AG09319 (cell line): ENCODE measurements around the gene COG7.
"Not testable (repeated sequence)": the region's sequence is repeated elsewhere in the genome, so short reads cannot be mapped to it uniquely, and the experiment has no call there.

Experiments used
- DNase-seq: peaks from one replicate; pipeline ENCODE4 v3.0.0-alpha.2; 2010; ENCODE audit warnings: low read depth; ENCODE audit errors: extremely low read depth
- CTCF ChIP-seq: IDR thresholded peaks from 2 replicates; pipeline ENCODE4 v1.5.1; 2011; ENCODE audit warnings: low read depth, mild to moderate bottlenecking, inconsistent platforms, low read length, moderate library complexity

Gene COG7

DNA sequence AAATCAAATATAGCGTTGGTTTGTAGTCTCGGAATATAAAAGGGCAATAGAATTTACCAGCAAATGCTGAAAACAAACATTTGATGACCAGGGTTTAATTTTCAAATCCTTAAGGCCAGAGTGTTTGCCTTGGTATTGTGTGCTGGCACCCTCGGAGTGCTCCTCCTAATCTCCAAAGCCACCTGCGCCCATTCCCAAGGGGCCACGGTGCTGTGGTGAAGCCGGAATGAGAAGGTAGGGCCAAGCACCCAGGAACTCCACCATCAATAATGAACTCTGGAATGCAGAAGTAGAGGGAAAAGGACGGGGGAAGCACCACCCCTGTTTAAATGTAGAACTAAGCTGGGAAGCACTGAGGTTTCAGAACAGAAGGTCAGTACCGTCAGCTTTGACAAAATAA, 51.9 kb downstream of the COG7 start:
- no peak for TF ChIP-seq CTCF
- DNase-seq: no peak

- DNase-seq: not testable (repeated sequence)
Observed at GRCh38 chr16:23400447-23400846, 52.5 kb downstream of the COG7 start.

DNA sequence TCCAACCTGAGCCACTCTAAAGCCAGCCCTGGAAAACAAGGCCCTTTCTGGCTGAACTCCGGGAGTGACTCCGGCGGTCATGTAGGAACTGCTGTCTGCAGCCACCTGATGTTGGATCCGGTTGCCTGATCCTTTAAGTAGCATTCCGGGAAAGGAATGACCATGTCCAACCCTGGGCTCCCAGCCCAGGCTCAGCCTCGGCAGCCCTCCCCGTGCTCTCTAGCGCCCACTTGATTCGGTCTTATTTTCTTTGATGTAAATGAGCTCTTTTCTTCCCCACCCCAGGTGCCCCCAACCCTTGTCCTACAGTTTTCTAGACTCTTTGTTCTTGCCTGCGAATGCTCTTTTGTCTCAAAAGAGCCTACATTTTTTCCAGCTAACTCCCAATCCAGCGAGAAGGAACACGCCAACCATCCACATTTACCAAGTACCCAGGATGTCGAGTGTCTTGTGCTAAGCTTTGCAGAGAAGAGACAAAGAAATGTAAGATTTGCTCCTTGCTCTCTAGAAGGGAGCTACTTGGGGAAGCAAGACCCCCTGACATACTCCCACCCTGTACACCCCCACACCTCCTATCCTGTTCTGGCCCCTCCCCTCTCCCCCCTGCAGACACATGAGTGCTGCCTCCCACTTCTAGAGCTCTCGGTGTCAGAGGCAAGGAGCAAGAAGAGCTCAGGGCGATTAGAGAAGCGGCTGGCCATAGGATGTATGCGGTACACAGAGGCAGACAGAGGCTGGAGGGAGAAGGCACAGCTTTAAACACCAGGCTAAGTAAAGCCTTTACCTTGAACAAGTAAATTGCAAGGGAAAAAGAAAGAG, 53.8 kb downstream of the COG7 start:
- DNase-seq: no peak
- TF ChIP-seq CTCF: no peak; the same call in 1 of the 2 replicates

GRCh38 chr16:23397464-23397863, 55.5 kb downstream of the COG7 start:
- no peak for DNase-seq
- TF ChIP-seq CTCF: no peak

DNA sequence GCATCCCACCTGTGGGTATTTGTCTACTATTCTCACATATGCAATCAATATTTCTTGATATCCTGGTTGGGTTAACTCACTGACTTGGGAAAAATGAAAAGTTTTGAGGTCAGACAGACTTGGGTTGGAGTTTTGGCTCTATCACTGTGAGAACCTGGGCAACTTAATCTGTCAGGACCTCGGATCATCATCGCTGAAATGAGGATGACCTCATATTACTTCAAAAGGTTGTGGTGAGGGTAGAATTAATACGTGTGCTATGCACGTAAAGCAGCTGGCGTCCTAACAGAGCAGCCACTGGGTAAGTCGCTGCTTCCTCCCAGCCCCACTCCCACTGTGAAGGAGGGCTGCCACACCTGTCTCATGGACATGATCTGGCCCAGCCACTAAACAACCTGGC, 57.3 kb downstream of the COG7 start:
- no peak for TF ChIP-seq CTCF
- no peak for DNase-seq

DNA sequence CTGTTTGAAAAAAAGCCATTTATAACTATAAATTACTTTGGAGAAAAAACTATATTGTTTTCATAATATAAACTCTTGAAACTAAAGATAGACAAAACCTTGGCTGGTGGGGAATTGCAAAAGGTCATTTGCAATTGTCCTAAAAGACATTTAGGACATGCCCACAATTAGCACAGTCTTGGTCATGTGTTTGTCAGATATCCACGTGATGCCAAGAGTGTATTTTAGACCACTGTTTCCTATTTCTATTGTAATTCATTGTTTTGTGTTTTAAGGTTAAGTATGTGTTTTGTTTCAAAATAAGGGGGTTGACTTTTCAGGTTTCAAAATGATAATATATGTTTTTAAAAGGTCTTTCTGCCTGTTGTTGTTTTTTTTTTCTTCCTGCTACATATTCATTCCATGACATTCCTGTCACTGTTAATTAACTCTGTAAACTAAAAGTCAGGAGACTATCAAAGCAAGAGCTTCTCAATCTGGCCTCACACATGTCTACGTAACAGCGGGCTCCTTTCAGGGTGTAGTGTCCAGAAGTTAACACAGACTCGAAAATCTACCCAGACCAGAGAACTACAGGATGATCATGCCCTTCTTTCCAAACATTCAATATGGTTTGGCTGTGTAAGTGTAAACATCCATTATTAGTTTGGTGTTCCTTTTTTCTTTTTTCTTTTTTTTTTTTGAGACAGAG, 58.7 kb downstream of the COG7 start:
- DNase-seq: no peak
- TF ChIP-seq CTCF: no peak

DNA sequence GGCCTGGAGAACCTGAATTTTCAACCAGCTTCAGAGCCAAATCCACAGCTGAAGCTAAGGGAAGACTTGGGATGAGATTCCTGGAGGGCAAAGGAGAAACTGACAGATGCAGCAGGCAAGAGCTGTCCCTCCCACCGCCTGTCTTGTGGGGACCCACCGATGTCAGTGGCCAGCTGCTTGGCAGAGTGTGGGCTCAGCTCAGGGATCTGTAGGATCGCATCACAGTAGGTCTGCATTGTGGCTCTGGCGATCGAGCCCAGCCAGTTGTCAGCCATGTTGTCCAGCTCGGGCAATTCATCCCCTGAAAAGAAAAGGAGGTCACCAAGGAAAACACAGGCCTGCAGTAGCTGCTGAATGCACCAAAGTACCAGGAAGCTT, 60.8 kb downstream of the COG7 start:
- no peak for DNase-seq
- TF ChIP-seq CTCF: no peak
